OCI-LY7 (cell line): ENCODE data around the gene ALK. TPM values are rescaled to one million over a fixed set of nuclear protein-coding genes. Genes with fewer than 3 reads are reported as not detected.

Experiments used
- BruUV-seq: library from RNA; stranded (reverse); fragments of 400-500 nt; replicated peaks from 2 replicates; lab custom pipeline; 2021; lab: Mats Ljungman, UMichigan
- CTCF ChIA-PET: fragments of 300-600 bp; sonication (Branson Sonifier 250); formaldehyde crosslinking; loops from one replicate; lab custom pipeline; 2022; ENCODE audit warnings: antibody characterized with exemption; ENCODE audit not compliant: unreplicated experiment; lab: Charles Lee
- POLR2A ChIA-PET: fragments of 300-600 bp; sonication (Branson Sonifier 250); formaldehyde crosslinking; loops from one replicate; lab custom pipeline; 2022; ENCODE audit warnings: antibody characterized with exemption; lab: Charles Lee
- DNase-seq: peaks from one replicate; pipeline ENCODE4 v3.0.0-alpha.2; 2015; ENCODE audit warnings: low spot score
- H2AFZ ChIP-seq: fragments of 200-600 bp; sonication (generic), shearing (Covaris generic); 2 replicates; pipeline ENCODE4 v1.6.1; 2014; ENCODE audit warnings: mild to moderate bottlenecking, antibody characterized with exemption, low read length, moderate library complexity
- H3K27ac ChIP-seq: fragments of 200-600 bp; sonication (generic); 2 replicates; pipeline ENCODE4 v1.5.1; 2014; ENCODE audit warnings: mixed run types, low read depth, mild to moderate bottlenecking, moderate library complexity, low read length, inconsistent platforms; ENCODE audit not compliant: poor library complexity, severe bottlenecking
- H3K36me3 ChIP-seq: fragments of 200-600 bp; sonication (generic); 2 replicates; pipeline ENCODE4 v1.6.1; 2014; ENCODE audit warnings: mild to moderate bottlenecking, antibody characterized with exemption, low read length, moderate library complexity, mixed read lengths; ENCODE audit not compliant: insufficient read depth
- H3K4me1 ChIP-seq: fragments of 200-600 bp; sonication (generic); 2 replicates; pipeline ENCODE4 v1.5.1; 2014; ENCODE audit warnings: mild to moderate bottlenecking, low read length; ENCODE audit not compliant: insufficient read depth, poor library complexity, severe bottlenecking
- H3K4me2 ChIP-seq: fragments of 200-600 bp; sonication (generic); 2 replicates; pipeline ENCODE4 v1.6.1; 2014; ENCODE audit warnings: mild to moderate bottlenecking, low read length
- H3K4me3 ChIP-seq: fragments of 200-600 bp; sonication (generic); 2 replicates; pipeline ENCODE4 v1.5.1; 2014; ENCODE audit warnings: mild to moderate bottlenecking, low read depth, low read length; ENCODE audit not compliant: poor library complexity, severe bottlenecking
- H3K79me2 ChIP-seq: fragments of 200-600 bp; sonication (generic); 2 replicates; pipeline ENCODE4 v1.6.1; 2016; ENCODE audit warnings: low read depth, mild to moderate bottlenecking, low read length, moderate library complexity, mixed read lengths; ENCODE audit not compliant: insufficient read depth
- H3K9me2 ChIP-seq: fragments of 200-600 bp; sonication (generic); 2 replicates; pipeline ENCODE4 v1.6.1; 2016; ENCODE audit warnings: mild to moderate bottlenecking, low read length, mixed read lengths; ENCODE audit not compliant: insufficient read depth
- H3K9me3 ChIP-seq: fragments of 200-600 bp; sonication (generic); 2 replicates; pipeline ENCODE4 v1.6.1; 2014; ENCODE audit warnings: mild to moderate bottlenecking, mixed run types, low read length, mixed read lengths
- H4K20me1 ChIP-seq: fragments of 200-600 bp; sonication (generic); 2 replicates; pipeline ENCODE4 v1.6.1; 2014; ENCODE audit warnings: mild to moderate bottlenecking, antibody characterized with exemption, low read length, moderate library complexity, mixed read lengths; ENCODE audit not compliant: insufficient read depth
- EZH2phosphoT487 ChIP-seq: fragments of 200-600 bp; sonication (generic); IDR thresholded peaks from 2 replicates; pipeline ENCODE4 v1.6.1; 2018; ENCODE audit warnings: low read depth, borderline replicate concordance, mild to moderate bottlenecking, mixed run types, antibody characterized with exemption, low read length, moderate library complexity, mixed read lengths
- intact Hi-C: fragments of 100-400 bp; cut with micrococcal nuclease; formaldehyde crosslinking; loops from one replicate; pipeline ENCODE4 v1.10.0; 2022; ENCODE audit not compliant: unreplicated experiment
- total RNA-seq, 2 experiments: library from RNA; depleted of rRNA in 1 of 2; stranded (reverse); fragments of >200 nt in 1 of 2; shearing (Covaris generic) in 1 of 2; gene quantifications; 2 replicates each; pipeline ENCODE4 v1.2.3, GENCODE V29; 2014 to 2022
- TF ChIP-seq, protein P1 (sequence below): fragments of 200-600 bp; sonication (generic); conservative IDR thresholded peaks from 2 replicates; pipeline ENCODE4 v1.5.1; 2014; ENCODE audit warnings: mild to moderate bottlenecking, antibody characterized with exemption, low read length, moderate library complexity, mixed read lengths

Gene ALK
- total RNA-seq, 2 experiments from 2014 or later = 0.09 TPM; not detected in 1

DNA sequence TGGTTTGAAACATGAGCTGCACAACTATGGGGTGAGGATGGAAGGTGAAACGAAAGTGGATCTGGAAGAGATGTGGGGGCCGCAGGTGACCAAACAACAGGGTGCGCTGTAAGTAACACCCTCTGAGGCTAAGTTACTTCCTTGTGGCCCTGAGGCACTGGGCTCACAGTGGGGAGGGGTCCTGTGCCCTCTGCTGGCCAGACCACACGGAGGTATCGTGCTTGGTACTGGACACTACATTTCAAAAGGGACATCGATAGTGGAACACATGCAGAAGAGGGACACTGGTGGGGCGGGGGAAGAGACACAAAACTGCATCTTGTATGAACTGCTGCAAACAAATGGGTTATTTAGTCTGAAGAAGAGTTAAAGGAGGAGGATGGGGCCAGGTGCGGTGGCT lies 695.6 kb downstream of the ALK start:
- intact Hi-C loops = no loop called here
- H3K4me3 ChIP-seq = no peak overlapping the region
- no peaks in the 10 kb centered on the region for H3K79me2 ChIP-seq
- H3K36me3 ChIP-seq = no peaks in the 10 kb centered on the region
- CTCF ChIA-PET = no interaction called here
- no peak for DNase-seq
- no peaks in the 10 kb centered on the region for H3K9me2 ChIP-seq
- no peaks in the 10 kb centered on the region for H4K20me1 ChIP-seq
- no peaks in the 10 kb centered on the region for H3K4me1 ChIP-seq
- POLR2A ChIA-PET = interaction anchor here (0.6 to 0.7 kb wide), 2 partner anchors 17 to 1749 kb away, joined by 3 read pairs; no protein-coding TSS in a partner anchor
- no peak overlapping the region for H2AFZ ChIP-seq
- H3K4me2 ChIP-seq = no peak overlapping the region
- no peaks in the 10 kb centered on the region for H3K9me3 ChIP-seq
- no peak overlapping the region for H3K27ac ChIP-seq
- BruUV-seq = no TSS peak
- no peak for TF ChIP-seq EZH2phosphoT487
- TF ChIP-seq, protein P1, sequence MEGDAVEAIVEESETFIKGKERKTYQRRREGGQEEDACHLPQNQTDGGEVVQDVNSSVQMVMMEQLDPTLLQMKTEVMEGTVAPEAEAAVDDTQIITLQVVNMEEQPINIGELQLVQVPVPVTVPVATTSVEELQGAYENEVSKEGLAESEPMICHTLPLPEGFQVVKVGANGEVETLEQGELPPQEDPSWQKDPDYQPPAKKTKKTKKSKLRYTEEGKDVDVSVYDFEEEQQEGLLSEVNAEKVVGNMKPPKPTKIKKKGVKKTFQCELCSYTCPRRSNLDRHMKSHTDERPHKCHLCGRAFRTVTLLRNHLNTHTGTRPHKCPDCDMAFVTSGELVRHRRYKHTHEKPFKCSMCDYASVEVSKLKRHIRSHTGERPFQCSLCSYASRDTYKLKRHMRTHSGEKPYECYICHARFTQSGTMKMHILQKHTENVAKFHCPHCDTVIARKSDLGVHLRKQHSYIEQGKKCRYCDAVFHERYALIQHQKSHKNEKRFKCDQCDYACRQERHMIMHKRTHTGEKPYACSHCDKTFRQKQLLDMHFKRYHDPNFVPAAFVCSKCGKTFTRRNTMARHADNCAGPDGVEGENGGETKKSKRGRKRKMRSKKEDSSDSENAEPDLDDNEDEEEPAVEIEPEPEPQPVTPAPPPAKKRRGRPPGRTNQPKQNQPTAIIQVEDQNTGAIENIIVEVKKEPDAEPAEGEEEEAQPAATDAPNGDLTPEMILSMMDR = no peak

DNA sequence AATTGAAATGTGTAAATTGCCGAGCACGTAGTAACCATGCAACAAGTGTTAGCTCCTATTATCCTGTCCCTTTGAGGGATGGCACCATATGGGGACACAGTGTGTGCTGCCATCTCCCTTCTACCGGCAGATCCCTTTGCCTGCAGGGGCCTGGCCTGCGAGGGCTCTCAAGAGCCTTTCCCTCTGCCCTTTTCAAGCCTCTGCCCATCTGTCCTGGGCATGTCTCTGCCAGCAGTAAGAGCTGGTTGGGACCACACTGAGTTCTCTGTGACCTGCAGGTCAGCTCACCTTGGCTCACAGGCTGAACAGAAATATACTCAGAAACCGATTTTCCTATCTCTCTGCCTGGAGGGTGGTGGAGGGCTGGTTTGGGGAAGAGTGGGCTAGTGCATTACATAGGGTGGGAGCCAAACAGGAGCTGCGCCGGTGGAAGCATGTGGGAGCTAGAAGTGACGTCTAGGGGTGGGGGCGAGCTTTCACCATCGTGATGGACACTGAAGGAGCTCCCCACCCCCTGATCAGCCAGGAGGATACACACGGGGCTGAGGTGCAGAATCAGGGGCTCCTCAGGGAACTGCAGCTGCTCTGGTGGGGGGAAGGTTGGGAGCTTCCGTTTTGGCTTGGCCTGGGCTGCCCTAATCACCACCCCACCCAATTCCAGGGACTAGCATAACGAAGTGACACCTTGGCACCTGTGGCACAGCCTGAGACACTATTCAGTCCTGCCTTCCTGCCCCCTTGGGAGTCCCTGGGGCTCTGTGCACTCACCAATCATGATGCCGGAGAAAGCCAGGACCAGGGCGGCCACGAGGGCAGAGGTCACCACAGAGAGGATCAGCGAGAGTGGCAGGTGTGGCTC lies 696.5 kb downstream of the ALK start:
- DNase-seq = no peak
- Histone ChIP-seq H3K79me2 (no peaks in the 10 kb centered on the region), H3K27ac (no peak overlapping the region), H3K4me1 (no peaks in the 10 kb centered on the region), H3K9me3 (no peaks in the 10 kb centered on the region), H2AFZ (no peak overlapping the region), H4K20me1 (no peaks in the 10 kb centered on the region), H3K4me3 (no peak overlapping the region), H3K4me2 (no peak overlapping the region), H3K36me3 (no peaks in the 10 kb centered on the region), H3K9me2 (no peaks in the 10 kb centered on the region)
- intact Hi-C loops = no loop called here
- BruUV-seq = no TSS peak
- ChIA-PET CTCF (no interaction called here), POLR2A (interaction anchor here (0.6 kb wide), 1 partner anchor 16 kb away, joined by 3 read pairs; no protein-coding TSS in a partner anchor)
- no peak for TF ChIP-seq EZH2phosphoT487
- TF ChIP-seq, protein P1 = no peak
